ENCODE measurements around the gene TPSD1.
"Not testable (repeated sequence)": the region's sequence is repeated elsewhere in the genome, so short reads cannot be mapped to it uniquely, and the experiment has no call there.

Gene TPSD1

GRCh38 chr16:1255276-1256122 is at the start of gene TPSD1:
TPSD1 (plus strand) TSS chr16:1256069; CDS start chr16:1256281, 212 bp downstream.
- not testable (repeated sequence) for H3K4me3 ChIP-seq; H3K9me3 ChIP-seq (ENCODE audit: low read depth, low read length); DNase-seq (ENCODE audit: low read depth, low spot score); H3K27ac ChIP-seq; H3K36me3 ChIP-seq (ENCODE audit: insufficient read depth, low read length); H3K9ac ChIP-seq (ENCODE audit: insufficient read length)

GRCh38 chr16:1206326-1206725 is 49.5 kb upstream of the TPSD1 start:
- no peaks in the 10 kb centered on the region for H3K9me3 ChIP-seq (ENCODE audit: low read depth, low read length)
- H3K4me3 ChIP-seq = no peak overlapping the region
- no peak for TF ChIP-seq FOXP2 (optimal IDR thresholded peaks at IDR 0.05; ENCODE audit: control extremely low read depth, extremely low read length, insufficient read depth)
- TF ChIP-seq EZH2 (IDR thresholded peaks at IDR 0.05) = no peak
- TF ChIP-seq POLR2AphosphoS5 (IDR thresholded peaks at IDR 0.05; ENCODE audit: borderline replicate concordance, low read depth, low read length) = no peak
- peaks cover 4% of the 10 kb centered on the region; the same call in 1 of the 2 replicates for H3K36me3 ChIP-seq (ENCODE audit: insufficient read depth, low read length)
- no peak overlapping the region for H3K9ac ChIP-seq (ENCODE audit: insufficient read length)
- H3K27ac ChIP-seq = no peak overlapping the region
- DNase-seq (ENCODE audit: low read depth, low spot score) = no peak

GRCh38 chr16:1206786-1207185 is 49.1 kb upstream of the TPSD1 start:
- Histone ChIP-seq H3K9ac (ENCODE audit: insufficient read length) (no peak overlapping the region), H3K4me3 (no peak overlapping the region), H3K9me3 (ENCODE audit: low read depth, low read length) (no peaks in the 10 kb centered on the region), H3K27ac (no peak overlapping the region), H3K36me3 (ENCODE audit: insufficient read depth, low read length) (peaks cover 4% of the 10 kb centered on the region; the same call in 1 of the 2 replicates)
- DNase-seq (ENCODE audit: low read depth, low spot score) = no peak
- TF ChIP-seq FOXP2 (optimal IDR thresholded peaks at IDR 0.05; ENCODE audit: control extremely low read depth, extremely low read length, insufficient read depth) = no peak
- TF ChIP-seq EZH2 (IDR thresholded peaks at IDR 0.05) = no peak
- no peak for TF ChIP-seq POLR2AphosphoS5 (IDR thresholded peaks at IDR 0.05; ENCODE audit: borderline replicate concordance, low read depth, low read length)

- TF ChIP-seq FOXP2 (optimal IDR thresholded peaks at IDR 0.05; ENCODE audit: control extremely low read depth, extremely low read length, insufficient read depth) (no peak), EZH2 (IDR thresholded peaks at IDR 0.05) (no peak), POLR2AphosphoS5 (IDR thresholded peaks at IDR 0.05; ENCODE audit: borderline replicate concordance, low read depth, low read length) (no peak)
- no peaks in the 10 kb centered on the region for H3K9me3 ChIP-seq (ENCODE audit: low read depth, low read length)
- no peak overlapping the region for H3K27ac ChIP-seq
- no peak overlapping the region for H3K9ac ChIP-seq (ENCODE audit: insufficient read length)
- H3K4me3 ChIP-seq = no peak overlapping the region
- H3K36me3 ChIP-seq (ENCODE audit: insufficient read depth, low read length) = peaks cover 4% of the 10 kb centered on the region; the same call in 1 of the 2 replicates
- no peak for DNase-seq (ENCODE audit: low read depth, low spot score)
Observed at GRCh38 chr16:1208239-1208830, 47.5 kb upstream of the TPSD1 start.

GRCh38 chr16:1209081-1209480 is 46.8 kb upstream of the TPSD1 start:
- no peak for TF ChIP-seq EZH2 (IDR thresholded peaks at IDR 0.05)
- TF ChIP-seq POLR2AphosphoS5 (IDR thresholded peaks at IDR 0.05; ENCODE audit: borderline replicate concordance, low read depth, low read length) = no peak
- TF ChIP-seq FOXP2 (optimal IDR thresholded peaks at IDR 0.05; ENCODE audit: control extremely low read depth, extremely low read length, insufficient read depth) = no peak
- no peaks in the 10 kb centered on the region for H3K9me3 ChIP-seq (ENCODE audit: low read depth, low read length)
- no peak overlapping the region for H3K27ac ChIP-seq
- no peak for DNase-seq (ENCODE audit: low read depth, low spot score)
- no peak overlapping the region for H3K9ac ChIP-seq (ENCODE audit: insufficient read length)
- H3K36me3 ChIP-seq (ENCODE audit: insufficient read depth, low read length) = peaks cover 4% of the 10 kb centered on the region; the same call in 1 of the 2 replicates
- H3K4me3 ChIP-seq = no peak overlapping the region

GRCh38 chr16:1210461-1210860 is 45.4 kb upstream of the TPSD1 start:
- no peak overlapping the region for H3K4me3 ChIP-seq
- H3K9me3 ChIP-seq (ENCODE audit: low read depth, low read length) = no peaks in the 10 kb centered on the region
- no peak overlapping the region for H3K27ac ChIP-seq
- DNase-seq (ENCODE audit: low read depth, low spot score) = no peak
- TF ChIP-seq POLR2AphosphoS5 (IDR thresholded peaks at IDR 0.05; ENCODE audit: borderline replicate concordance, low read depth, low read length) (no peak), FOXP2 (optimal IDR thresholded peaks at IDR 0.05; ENCODE audit: control extremely low read depth, extremely low read length, insufficient read depth) (no peak), EZH2 (IDR thresholded peaks at IDR 0.05) (no peak)
- no peak overlapping the region for H3K9ac ChIP-seq (ENCODE audit: insufficient read length)
- H3K36me3 ChIP-seq (ENCODE audit: insufficient read depth, low read length) = peaks cover 4% of the 10 kb centered on the region; the same call in 1 of the 2 replicates

- no peak overlapping the region for H3K27ac ChIP-seq
- H3K9me3 ChIP-seq (ENCODE audit: low read depth, low read length) = no peaks in the 10 kb centered on the region
- H3K9ac ChIP-seq (ENCODE audit: insufficient read length) = no peak overlapping the region
- TF ChIP-seq FOXP2 (optimal IDR thresholded peaks at IDR 0.05; ENCODE audit: control extremely low read depth, extremely low read length, insufficient read depth) (no peak), EZH2 (IDR thresholded peaks at IDR 0.05) (no peak)
- H3K36me3 ChIP-seq (ENCODE audit: insufficient read depth, low read length) = peaks cover 4% of the 10 kb centered on the region; the same call in 1 of the 2 replicates
- H3K4me3 ChIP-seq = no peak overlapping the region
- no peak for DNase-seq (ENCODE audit: low read depth, low spot score)
Observed at GRCh38 chr16:1211451-1212268, 44.2 kb upstream of the TPSD1 start.

- Histone ChIP-seq H3K27ac (no peak overlapping the region), H3K9me3 (ENCODE audit: low read depth, low read length) (no peaks in the 10 kb centered on the region), H3K36me3 (ENCODE audit: insufficient read depth, low read length) (peaks cover 4% of the 10 kb centered on the region; the same call in 1 of the 2 replicates), H3K9ac (ENCODE audit: insufficient read length) (no peak overlapping the region), H3K4me3 (no peak overlapping the region)
- DNase-seq (ENCODE audit: low read depth, low spot score) = no peak
- TF ChIP-seq POLR2AphosphoS5 (IDR thresholded peaks at IDR 0.05; ENCODE audit: borderline replicate concordance, low read depth, low read length) (no peak), FOXP2 (optimal IDR thresholded peaks at IDR 0.05; ENCODE audit: control extremely low read depth, extremely low read length, insufficient read depth) (no peak), EZH2 (IDR thresholded peaks at IDR 0.05) (no peak)
Observed at GRCh38 chr16:1212616-1213194, 43.2 kb upstream of the TPSD1 start.

Data from SK-N-MC (cell line).